22Rv1 (cell line): ENCODE results near the gene ARHGAP26.

Source experiments
- H3K27ac ChIP-seq: fragments of 450-650 bp; 2 replicates; pipeline ENCODE4 v1.5.1; 2017
- CTCF ChIP-seq: fragments of 450-650 bp; IDR thresholded peaks from 2 replicates; pipeline ENCODE4 v1.5.1; 2017; ENCODE audit warnings: mild to moderate bottlenecking
- ZFX ChIP-seq: fragments of 450-650 bp; IDR thresholded peaks from 2 replicates; pipeline ENCODE4 v1.6.1; 2017; ENCODE audit warnings: antibody characterized with exemption, borderline replicate concordance

Gene ARHGAP26

DNA sequence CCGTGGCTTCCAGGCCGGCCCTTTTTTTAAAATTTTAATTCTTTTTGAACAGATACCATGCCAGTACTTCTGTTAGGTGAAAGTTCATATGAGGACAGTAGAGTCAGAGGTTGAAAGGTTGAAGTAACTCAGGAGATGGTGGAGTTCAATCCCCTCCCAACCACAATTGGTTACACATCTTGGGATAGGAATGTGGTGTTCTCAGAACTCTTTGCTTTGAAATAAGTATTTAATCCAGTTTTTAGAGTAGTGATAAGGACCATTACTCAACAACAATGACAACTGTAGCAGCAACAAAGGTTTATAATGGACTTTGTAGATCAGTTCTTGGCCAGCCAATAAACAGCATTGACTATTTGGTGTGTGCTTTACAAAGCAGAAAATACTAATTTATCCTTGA, 116.0 kb downstream of the ARHGAP26 start:
- no peak for TF ChIP-seq CTCF
- TF ChIP-seq ZFX = no peak
- no peak overlapping the region for H3K27ac ChIP-seq

DNA sequence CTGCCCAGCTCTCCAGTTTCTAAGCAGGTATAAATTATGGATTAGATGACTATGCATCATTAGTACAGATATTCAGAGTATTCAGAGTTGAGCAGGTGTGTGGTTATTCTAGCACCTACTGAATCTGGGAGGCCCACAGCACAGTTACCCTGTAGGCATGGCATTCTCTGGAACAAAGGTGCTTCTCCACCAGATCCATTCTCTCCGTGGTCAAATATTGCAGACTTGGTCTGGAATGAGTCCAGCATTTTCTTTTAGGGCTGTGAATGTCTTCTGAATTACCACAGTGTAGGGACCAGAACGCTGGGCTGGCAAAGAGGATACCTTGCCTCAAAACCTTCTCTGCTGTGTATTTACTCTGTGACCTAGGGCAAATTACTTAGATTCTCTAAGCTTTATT, 116.8 kb downstream of the ARHGAP26 start:
- no peak for TF ChIP-seq CTCF
- no peak overlapping the region for H3K27ac ChIP-seq

DNA sequence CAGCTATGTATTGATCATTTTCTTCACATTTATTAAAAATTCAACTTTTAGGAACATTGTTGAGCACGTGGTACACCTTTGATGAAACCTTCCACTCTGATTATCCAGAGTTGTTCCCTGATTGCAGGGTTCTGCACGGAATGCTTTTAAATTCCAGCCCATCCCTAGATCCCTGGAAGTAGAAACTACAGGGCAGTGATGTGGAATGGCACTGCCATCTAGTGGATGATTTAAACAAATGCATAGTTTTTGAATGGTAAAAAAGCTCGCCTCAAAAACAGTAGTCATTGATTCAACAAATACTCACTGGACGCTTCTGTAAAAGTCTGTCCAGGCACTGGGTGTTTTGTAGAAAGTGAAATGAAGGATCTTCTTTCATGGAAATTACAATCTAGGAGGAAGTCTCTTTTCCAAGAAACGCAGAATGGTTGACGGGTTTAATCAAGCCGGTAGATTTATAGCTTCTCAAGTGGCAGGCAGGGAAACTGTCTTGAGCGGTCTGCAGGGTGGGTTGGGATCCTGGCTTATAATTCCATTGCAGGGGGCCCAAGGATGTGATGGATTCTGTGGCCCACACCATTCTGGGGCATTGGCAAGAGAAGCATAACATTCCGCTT, 118.4 kb downstream of the ARHGAP26 start:
- TF ChIP-seq CTCF (peak; percentile 89), ZFX (no peak)
- H3K27ac ChIP-seq = no peak overlapping the region

DNA sequence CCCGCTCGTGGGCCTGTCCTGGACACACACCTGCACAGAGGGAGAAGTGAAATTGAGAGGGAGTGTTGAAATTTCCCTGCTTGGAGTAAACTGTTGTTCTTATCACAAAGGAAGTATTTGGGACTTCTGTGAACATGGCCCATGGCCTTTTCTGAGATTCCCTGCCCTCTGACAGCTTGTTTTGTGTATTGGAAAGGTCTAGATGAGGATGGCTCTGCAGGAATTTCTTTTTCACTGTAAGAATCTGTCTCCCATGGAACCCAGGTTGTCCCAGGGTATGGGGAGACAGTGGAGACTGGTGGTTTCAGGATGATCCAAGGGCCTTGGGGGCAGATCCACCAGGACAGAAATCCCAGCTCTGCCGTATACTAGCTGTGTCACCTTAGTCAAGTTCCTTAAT, 121.8 kb downstream of the ARHGAP26 start:
- no peak overlapping the region for H3K27ac ChIP-seq
- no peak for TF ChIP-seq CTCF
- TF ChIP-seq ZFX = no peak

- no peak overlapping the region for H3K27ac ChIP-seq
- no peak for TF ChIP-seq CTCF
- TF ChIP-seq ZFX = no peak
Observed at GRCh38 chr5:142894315-142894714, 124.1 kb downstream of the ARHGAP26 start.

DNA sequence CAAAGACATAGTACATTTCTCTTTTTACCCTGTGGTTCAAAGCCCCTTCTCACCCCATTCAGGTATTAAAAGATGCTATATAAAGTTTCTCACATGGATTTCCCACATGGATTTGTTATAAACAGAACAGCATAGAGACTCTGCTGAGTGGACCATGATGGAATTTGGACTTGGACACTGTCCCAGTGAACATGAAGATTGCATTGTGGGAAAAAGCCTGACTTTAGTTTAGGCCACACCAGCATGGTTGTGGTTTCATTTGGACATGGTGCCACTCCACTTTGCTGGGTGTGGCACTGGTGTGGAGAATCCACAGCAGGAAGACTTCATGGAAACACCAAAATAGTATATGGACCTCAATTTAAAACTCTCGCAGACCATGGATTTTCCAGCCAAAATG, 124.6 kb downstream of the ARHGAP26 start:
- no peak overlapping the region for H3K27ac ChIP-seq
- TF ChIP-seq CTCF = no peak
- no peak for TF ChIP-seq ZFX

DNA sequence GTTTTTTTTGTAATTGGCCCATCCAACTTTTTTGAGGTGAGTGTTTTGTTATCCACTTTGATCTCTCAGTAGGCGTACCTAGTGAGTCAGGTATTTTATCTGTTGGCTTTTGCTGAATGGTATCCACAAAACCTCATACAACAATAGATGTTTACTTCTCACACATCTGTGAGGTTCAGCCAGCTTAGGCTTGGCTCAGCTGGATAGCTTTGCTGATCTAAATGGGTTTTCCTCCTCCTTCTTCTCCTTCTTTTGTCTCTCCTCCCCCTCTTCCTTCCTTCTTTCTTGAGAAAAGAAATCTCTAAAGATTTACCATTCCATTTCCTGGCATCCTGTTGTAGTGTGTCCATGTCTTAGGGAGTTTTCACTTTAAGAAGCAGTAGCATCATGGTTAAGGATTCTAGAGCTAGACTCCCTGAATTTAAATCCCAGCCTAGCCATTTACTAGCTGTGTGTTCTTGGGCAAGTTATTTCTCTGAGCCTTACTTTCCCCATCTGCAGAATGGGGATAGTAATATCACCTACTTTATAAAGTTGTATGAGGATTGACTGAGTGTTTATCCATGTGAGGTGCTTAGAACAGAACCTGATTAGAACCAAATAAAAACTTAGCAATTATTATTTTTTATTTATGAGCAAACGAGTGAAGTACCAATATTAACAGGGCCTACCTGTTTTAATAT, 126.3 kb downstream of the ARHGAP26 start:
- TF ChIP-seq CTCF (no peak), ZFX (no peak)
- H3K27ac ChIP-seq = no peak overlapping the region
